HG03175 (cell line): ENCODE measurements around the gene SPATA9.
A peak's percentile ranks its signal among the peaks of the same experiment; 100 is the strongest.

Source experiments
- ATAC-seq: cut with Tn5 transposase; IDR thresholded peaks from one replicate; pipeline ENCODE4 v1.9.1; 2021; ENCODE audit warnings: mild to moderate bottlenecking, moderate library complexity; ENCODE audit not compliant: unreplicated experiment

Gene SPATA9

GRCh38 chr5:95620870-95621838, 61.6 kb downstream of the SPATA9 start:
- peak; percentile 48 for ATAC-seq

- ATAC-seq, result peak; percentile 67
Measured at GRCh38 chr5:95620030-95620869, 62.5 kb downstream of the SPATA9 start, which contains the start of gene GPR150. Gene GPR150 (plus strand): TSS chr5:95620087. CDS start chr5:95620276, 189 bp downstream.

GRCh38 chr5:95619514-95620029, 63.2 kb downstream of the SPATA9 start:
- no peak for ATAC-seq

- ATAC-seq, result no peak
Measured at GRCh38 chr5:95619096-95619495, 63.7 kb downstream of the SPATA9 start.

GRCh38 chr5:95617057-95617456, 65.7 kb downstream of the SPATA9 start:
- no peak for ATAC-seq

- peak; percentile 74 for ATAC-seq
Measured at GRCh38 chr5:95615164-95615467, 67.7 kb downstream of the SPATA9 start.

- ATAC-seq, result no peak
Measured at GRCh38 chr5:95613514-95613913, 69.3 kb downstream of the SPATA9 start.

GRCh38 chr5:95611396-95611795, 71.4 kb downstream of the SPATA9 start:
- ATAC-seq, result no peak

- no peak for ATAC-seq
Measured at GRCh38 chr5:95610546-95610945, 72.2 kb downstream of the SPATA9 start.

GRCh38 chr5:95609711-95610110, 73.1 kb downstream of the SPATA9 start:
- no peak for ATAC-seq
